GM20431 (cell line): Measurements from ENCODE around the gene GPALPP1.
"Not testable (repeated sequence)": the region's sequence is repeated elsewhere in the genome, so short reads cannot be mapped to it uniquely, and the experiment has no call there.

Source experiments
- in situ Hi-C: fragments of 300-500 bp; cut with MseI, MboI; formaldehyde crosslinking; loops from one replicate; pipeline ENCODE4 v1.15.0; 2020; ENCODE audit warnings: low sequenced_read_pairs; ENCODE audit not compliant: unreplicated experiment

GPALPP1 gene

GRCh38 chr13:45004096-45004495, 14.8 kb downstream of the GPALPP1 start:
- in situ Hi-C loops: no loop called here

DNA sequence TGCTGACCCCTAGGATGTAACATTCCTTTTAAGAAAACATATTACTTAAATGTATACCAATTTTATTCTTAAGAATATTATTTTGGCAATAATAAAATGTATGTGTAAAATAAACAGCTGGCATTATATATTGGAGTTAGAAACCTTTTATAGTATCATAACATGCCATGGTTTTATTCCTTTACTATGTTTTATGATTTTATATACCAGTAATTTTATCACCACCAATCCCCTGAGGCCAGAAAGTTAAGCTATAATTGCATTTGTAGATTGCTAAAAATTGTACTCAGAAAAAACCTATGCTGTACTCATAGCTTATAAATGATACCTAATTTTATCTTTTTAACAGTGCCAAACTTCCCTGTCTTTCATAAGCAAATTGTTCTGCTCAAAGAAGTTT, 17.9 kb downstream of the GPALPP1 start:
- in situ Hi-C loops: no loop called here

DNA sequence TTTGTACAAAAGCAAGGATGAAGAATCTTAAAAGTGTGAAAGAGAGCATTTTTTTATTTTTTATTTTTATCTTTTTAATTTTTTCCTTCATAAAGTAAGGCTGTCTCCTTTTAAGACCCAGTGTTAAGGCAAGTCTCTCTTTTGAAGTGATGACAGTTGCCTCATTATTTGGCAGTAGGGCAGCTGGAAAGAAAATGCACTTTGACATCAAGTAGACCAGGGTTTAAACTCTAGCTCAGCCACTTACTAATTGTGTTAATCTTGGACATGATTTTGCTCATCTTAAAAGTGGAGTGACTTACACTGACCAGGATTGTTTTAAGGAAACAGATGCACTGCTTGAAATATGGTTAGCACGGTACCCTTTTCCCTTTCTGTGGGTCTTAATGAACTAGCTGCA, 18.5 kb downstream of the GPALPP1 start:
- in situ Hi-C loops: no loop called here

DNA sequence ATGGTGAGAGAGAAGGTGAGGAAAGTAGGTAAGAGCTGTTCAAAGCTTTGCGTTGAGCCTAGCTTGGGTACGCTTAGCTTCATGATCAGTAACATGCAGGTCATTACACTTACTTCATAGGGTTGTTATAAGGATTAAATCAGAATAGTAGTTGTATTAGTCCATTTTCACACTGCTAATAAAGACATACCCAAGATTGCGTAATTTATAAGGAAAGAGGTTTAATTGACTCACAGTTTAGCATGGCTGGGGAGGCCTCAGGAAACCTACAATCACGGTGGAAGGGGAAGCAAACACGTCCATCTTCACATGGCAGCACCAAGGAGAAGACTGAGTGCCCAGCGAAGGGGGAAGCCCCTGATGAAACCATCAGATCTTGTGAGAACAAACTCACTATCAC, 21.9 kb downstream of the GPALPP1 start:
- in situ Hi-C loops: no loop called here

DNA sequence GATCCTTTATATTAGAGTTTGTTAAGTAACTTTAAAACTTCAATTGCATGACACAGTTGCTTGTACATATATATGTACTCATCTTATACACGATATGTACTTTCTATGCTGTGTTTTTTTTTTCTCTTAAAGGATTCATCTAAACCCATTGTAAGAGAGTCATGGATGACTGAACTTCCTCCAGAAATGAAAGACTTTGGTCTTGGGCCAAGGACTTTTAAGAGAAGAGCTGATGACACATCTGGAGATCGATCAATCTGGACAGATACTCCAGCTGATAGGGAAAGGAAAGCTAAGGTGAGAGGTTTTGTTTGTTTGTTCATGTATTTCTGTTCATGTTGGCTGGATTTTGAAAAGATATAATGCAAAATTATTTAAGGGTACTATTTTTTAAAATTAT, 26.0 kb downstream of the GPALPP1 start:
- in situ Hi-C loops: no loop called here

DNA sequence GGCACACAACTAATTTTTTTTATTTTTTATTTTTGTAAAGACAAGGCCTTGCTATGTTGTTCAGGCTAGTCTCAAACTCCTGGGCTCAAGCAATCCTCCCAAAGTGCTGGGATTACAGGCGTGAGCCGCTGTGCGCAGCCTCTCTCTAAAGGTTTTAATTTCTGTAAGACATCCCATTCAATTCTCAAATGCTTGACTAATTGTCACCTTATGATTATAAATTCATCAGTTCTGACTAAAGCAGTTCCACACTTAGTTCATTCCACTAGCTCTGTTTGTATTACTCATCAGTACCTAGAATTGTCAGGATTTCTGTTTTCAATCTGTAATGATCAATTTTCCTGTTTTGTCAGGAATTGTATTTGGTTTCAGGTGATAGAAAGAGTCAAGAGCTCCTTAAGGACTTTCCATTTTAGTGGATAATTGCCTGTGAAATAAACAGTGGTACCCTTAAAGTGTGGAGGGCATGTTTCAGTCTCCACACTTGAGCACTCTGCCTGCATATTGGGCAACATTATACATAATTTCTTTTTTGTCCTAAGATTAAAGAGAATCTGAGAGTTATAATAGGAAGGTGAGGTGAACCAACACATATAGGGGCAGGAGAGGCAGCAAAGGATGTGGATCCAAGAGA, 27.6 kb downstream of the GPALPP1 start:
- in situ Hi-C loops: no loop called here

GRCh38 chr13:45019981-45020380, 30.6 kb downstream of the GPALPP1 start:
- in situ Hi-C loops: not testable (repeated sequence)

DNA sequence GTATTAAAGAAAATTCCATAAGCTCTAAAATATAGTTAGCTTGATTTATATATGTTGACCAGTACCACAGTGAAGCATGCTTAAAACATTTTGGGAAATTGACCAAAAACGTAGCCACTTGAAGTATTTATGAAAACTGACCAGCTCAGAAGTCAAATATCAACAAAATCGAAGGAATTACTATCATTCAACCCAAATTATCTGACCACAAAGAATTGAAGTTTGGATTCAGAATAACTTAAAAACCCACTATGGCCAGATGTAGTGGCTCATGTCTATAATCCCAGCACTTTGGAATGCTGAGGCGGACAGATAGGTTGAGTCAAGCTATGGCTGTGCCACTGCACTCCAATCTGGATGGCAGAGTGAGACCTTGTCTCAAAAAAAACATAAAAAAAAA, 31.9 kb downstream of the GPALPP1 start:
- in situ Hi-C loops: no loop called here

DNA sequence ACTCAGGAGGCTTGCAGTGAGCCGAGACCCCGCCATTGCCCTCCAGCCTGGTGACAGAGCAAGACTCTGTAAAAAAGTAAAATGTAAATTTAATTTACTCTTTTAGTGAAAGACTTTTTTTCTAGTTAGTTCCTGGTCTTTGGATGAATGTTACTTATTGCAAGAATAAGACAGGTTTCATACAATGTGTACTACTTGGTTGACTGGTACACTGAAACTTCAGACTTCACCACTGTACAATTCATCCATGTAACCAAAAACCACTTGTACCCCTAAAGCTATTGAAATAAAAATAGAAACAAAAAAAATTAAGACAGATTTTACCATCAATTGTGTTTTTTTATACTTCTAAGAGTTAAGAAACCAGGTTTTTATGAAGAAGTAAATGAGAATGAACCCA, 35.5 kb downstream of the GPALPP1 start:
- in situ Hi-C loops: no loop called here

GRCh38 chr13:45034342-45034741, 45.0 kb downstream of the GPALPP1 start:
- in situ Hi-C loops: no loop called here

- in situ Hi-C loops: no loop called here
Measured at GRCh38 chr13:45036206-45036605, 46.9 kb downstream of the GPALPP1 start.

DNA sequence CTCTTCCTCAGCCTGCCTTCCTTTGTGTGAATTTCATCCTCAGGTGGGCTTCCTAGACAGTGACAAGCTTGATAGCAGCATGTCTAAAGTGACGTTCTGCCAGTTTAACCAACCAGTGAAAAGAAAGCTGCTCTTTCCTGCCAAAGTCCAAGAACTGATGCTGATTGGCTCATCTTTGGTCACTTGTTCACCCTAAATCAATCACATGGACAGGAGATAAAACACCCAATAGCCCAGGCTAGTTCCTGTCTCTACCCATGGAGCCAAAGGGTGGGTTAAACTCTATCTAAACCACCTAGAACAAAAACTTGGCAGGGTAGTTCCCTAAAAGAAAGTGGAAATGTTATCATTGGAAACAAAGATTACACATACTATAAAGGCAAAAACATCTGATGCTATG, 50.8 kb downstream of the GPALPP1 start:
- in situ Hi-C loops: loop anchor here (10.0 kb wide), 1 partner anchor 265 kb away; no protein-coding TSS in a partner anchor

GRCh38 chr13:45040622-45041021, 51.3 kb downstream of the GPALPP1 start:
- in situ Hi-C loops: loop anchor here (10.0 kb wide), 1 partner anchor 264 kb away; no protein-coding TSS in a partner anchor

GRCh38 chr13:45042539-45042938, 53.2 kb downstream of the GPALPP1 start:
- in situ Hi-C loops: loop anchor here (10.0 kb wide), 1 partner anchor 262 kb away; no protein-coding TSS in a partner anchor

GRCh38 chr13:45046445-45046844, 57.1 kb downstream of the GPALPP1 start:
- in situ Hi-C loops: loop anchor here (10.0 kb wide), 1 partner anchor 258 kb away; no protein-coding TSS in a partner anchor

GRCh38 chr13:45047394-45048310, 58.3 kb downstream of the GPALPP1 start:
- in situ Hi-C loops: loop anchor here (10.0 kb wide), 1 partner anchor 257 kb away; no protein-coding TSS in a partner anchor

DNA sequence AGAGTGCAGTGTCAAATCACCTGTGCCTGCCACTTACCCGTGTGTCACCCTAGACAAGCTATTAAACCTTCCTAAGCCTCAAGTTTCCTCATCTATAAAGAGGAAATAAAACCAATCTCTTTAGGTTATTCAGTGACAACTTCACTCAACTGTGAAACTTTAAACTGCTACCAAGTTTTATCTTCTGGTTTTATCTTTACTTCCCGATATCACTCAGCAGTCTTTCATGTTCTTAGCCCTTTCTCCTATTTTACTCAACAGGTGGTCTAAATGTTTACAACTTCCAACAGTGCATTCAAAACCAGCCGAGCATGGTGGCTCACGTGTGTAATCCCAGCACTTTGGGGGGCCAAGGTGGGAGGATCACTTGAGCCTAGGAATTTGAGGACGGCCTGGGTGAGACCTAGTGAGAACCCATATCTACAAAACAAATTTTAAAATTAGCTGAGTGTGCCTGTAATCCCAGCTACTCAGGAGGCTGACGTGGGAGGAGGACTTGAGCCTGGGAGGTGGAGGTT, 59.6 kb downstream of the GPALPP1 start:
- in situ Hi-C loops: loop anchor here (10.0 kb wide), 1 partner anchor 256 kb away; no protein-coding TSS in a partner anchor

DNA sequence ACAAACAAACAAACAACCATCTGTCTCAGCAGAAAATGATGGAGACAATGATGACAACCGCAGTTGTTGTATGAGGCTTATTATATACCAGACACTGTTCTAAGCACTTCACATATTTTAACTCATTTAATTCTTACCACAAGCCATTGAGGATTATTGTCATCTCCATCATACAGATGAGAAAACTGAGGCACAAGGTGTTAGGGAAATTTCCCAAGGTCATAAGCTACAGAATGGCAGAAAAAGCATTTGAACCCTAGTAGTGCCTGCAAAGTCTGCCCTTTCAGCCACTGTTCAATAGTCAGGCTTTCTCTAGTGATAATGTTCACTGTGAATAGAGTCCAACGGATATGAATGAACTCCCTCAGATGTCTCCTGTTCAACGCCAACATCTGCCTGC, 60.1 kb downstream of the GPALPP1 start:
- in situ Hi-C loops: loop anchor here (10.0 kb wide), 1 partner anchor 255 kb away; no protein-coding TSS in a partner anchor

DNA sequence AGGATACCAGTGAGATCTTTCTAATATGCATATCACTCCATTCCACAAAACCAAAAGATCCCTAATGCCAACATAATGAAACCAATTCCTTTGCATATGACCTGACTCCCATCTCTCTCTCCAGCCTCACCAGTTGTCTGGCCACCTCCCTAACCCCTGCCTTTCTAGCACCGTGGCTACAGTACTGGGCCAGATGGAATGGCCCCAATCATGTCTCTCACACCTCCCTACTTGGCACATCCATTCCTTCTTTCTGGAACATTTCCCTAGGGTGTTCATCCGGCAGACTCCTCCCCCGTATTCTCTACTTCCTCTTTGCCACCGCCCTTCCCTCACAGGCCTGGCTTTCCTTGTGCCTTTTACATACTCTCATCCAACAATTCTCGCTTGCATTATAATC, 62.0 kb downstream of the GPALPP1 start:
- in situ Hi-C loops: no loop called here

GRCh38 chr13:45055198-45055901, 66.0 kb downstream of the GPALPP1 start:
- in situ Hi-C loops: no loop called here
